GM19099 (cell line): ENCODE data around the gene HIRIP3.

Source experiments
- POLR2A ChIP-seq: IDR thresholded peaks from 3 replicates; pipeline ENCODE4 v1.6.1; 2011; ENCODE audit warnings: low read depth; ENCODE audit not compliant: insufficient read length; ENCODE audit errors: extremely low read depth

Gene HIRIP3

DNA sequence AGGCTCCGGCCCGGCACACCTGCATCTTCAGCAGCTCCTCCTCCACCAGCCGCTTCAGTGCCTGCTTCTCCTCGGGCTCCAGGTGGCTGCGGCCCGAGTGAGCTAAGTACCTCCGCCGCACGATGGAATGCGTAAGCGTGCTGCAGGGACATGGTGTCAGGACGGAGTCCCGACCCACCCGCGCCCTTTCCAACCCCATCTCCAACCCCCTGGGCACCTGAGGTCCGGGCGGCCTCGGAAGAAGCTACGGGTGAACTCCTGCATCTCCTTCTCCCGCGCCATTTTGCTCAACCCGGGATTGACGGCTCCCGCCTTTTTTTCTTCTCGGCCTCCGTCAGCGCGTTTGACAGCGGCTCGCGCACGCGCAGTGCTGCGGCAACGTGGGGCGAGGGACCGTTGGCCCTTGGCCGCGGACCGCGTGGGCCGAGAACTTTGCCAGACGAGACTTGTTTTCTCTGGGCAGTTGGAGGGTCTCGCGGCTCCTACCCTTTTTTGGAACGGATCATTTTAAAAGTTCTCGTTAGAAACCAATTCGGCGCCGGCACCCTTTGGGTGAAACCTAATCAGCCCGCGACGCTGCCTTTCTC, at the start of gene HIRIP3:
Gene HIRIP3 (minus strand): TSS at position 294 of the 587 bp plus-strand sequence. CDS start 12 bp downstream, at position 282.
- peak; percentile 62 for TF ChIP-seq POLR2A

- no peak for TF ChIP-seq POLR2A
Measured at GRCh38 chr16:30041841-30042240, 46.4 kb upstream of the HIRIP3 start.

DNA sequence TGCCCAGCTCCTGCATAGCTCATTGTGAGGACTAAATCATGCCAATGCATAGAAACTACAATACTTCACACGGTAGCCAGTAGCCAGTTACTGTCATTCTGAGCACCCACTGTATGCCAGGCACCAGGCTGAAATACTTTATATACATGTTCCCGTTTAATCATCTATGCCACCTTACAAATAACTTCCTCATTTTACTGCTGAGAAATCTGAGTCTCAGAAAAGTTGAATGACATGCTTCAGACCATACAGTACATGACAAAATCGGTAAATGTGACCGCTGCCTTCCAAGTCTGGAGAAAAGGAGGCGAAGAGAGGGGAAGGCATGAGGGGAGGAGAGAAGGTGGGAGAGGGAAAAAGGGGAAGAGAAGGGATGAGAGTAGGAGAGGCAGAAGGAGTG, 44.8 kb upstream of the HIRIP3 start:
- no peak for TF ChIP-seq POLR2A

- TF ChIP-seq POLR2A = no peak
Measured at GRCh38 chr16:30033270-30033669, 37.9 kb upstream of the HIRIP3 start.

- no peak for TF ChIP-seq POLR2A
Measured at GRCh38 chr16:30032083-30032819, 36.8 kb upstream of the HIRIP3 start.

GRCh38 chr16:30031477-30031918, 36.1 kb upstream of the HIRIP3 start:
- TF ChIP-seq POLR2A = no peak

DNA sequence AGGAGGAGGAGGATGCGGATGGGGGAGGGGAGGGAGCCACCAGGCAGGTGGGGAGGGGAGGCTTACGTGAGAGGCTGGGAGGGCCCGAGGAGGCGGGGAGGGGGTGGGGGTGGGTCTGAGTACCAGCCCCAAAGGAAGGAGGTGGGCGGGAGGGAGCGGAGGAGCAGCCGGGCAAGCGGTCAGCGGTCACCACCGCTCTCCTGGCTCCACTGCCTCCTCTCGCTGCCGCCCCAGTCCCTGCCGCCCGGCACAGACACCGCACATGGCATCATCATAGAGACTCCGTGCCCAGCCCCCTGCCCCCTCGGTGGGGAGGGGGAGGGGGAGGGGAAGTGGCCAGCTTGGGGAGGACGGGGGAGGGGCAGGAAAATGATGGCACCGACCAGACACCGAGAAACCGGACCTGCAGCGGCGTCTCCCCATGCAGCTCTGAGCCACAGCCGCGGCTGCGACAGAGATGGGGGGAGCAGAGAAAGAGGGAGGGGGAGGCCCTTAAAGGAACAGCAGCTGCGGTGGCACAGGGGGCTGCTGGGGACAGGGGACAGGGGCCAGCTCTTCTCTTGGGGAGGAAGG, 35.5 kb upstream of the HIRIP3 start, which contains the start of gene TLCD3B:
Gene TLCD3B (minus strand): TSS at position 431 of the 573 bp plus-strand sequence. CDS start 744 bp downstream, outside the sequence.
- no peak for TF ChIP-seq POLR2A

DNA sequence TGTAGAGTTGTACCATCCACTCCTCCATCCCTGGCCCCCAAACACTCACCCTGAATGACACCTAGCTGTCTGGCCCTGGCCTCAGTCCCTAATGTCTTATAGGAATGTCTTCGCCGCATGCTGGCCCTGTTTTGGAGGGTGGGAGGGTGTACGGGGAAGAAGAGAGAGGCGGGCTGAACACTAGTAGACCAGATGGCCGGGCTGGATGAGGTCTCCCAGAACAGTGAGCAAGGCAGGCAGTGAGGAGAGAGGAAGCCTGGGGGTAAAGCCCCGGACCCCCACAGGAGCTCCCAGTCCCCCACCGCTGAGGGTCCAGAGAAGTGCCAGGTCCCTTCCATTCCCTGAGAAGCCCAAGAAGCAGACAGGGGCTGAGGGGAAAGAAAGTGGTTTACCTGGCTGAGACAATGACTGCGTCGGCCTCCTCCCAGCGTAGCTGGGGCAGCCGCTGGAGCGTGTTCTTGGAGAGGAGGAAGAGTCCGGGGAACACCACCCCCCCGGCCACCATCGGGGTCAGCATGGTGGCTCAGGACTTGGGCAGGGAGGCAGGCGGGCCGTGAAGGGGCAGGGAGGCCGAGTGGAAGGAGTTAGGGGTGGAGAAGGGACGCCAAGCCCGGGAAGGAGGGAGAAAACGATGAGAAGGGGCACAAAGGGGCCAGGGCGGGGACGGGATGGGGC, 34.7 kb upstream of the HIRIP3 start:
- no peak for TF ChIP-seq POLR2A

DNA sequence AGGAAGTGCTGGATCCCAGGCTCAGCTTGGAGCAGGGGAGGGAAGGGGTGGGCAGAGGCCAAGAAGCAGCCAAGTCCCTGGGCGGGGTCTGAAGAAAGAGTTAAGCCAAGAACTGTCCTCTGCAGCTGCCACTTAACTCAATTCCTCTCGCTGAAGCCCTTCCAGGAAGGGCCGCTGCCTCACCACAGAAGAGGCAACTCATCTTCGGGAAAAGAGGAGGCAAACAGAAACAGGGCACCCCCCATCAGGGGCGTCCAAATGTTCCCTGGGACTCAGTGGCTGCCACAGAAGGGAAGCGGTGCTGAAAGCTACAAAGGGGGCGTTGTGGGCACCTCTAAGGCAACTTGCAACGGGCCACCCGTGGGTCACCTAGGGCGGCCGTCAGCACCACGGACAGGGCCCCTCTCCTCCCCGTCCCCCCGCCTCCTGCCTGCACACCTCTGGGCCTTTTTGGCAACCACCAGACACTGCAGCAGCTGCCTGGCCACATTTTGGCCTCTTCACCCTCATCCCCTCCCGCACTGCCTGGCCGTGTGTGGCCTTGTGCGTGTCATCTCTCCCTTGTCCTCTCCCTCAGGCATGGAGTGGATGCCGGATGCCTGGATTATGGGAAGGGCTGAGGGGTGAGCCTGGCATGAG, 33.1 kb upstream of the HIRIP3 start:
- TF ChIP-seq POLR2A = no peak

DNA sequence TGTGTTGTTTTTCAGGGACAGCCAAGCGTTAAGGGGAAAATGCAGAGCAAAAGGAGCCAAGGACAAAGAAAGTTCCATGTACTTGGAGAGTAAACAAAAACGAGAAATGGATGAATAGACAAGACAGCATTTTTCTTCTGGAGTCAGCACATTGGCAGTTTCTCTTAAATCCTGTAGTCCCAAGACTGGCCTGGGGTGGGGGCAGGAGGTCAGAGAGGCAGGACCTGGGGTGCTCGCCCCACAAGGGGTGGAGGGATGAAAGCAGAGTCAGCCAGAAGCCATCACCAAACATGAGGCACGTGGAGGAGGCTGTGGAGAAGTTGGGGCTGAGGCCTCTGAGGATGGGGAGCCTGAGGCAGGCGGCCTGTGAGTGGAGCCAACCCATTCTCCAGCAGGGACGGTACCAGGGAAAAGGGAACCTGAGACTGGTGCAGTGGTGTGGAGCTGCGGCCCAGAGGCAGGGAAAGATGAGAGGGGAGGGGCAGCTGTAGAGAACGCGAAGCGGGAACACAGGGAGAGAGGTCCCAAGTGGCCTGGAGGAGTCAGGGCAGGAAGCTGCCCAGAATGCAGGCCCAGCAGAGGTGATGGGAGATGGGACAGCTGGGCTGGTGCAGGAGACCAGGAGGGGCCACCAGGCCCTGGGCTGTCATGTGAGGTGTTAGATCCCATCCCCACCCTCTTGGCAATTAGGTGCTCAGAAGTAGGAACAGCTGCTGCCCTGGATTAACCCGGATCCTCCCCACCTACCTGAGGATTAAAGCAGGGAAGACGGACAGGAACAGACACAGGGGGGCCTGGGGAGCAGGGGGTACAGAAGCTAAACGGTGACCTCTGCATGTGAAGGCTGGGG, 32.4 kb upstream of the HIRIP3 start:
- TF ChIP-seq POLR2A = no peak

- no peak for TF ChIP-seq POLR2A
Measured at GRCh38 chr16:30026449-30026848, 31.0 kb upstream of the HIRIP3 start.

DNA sequence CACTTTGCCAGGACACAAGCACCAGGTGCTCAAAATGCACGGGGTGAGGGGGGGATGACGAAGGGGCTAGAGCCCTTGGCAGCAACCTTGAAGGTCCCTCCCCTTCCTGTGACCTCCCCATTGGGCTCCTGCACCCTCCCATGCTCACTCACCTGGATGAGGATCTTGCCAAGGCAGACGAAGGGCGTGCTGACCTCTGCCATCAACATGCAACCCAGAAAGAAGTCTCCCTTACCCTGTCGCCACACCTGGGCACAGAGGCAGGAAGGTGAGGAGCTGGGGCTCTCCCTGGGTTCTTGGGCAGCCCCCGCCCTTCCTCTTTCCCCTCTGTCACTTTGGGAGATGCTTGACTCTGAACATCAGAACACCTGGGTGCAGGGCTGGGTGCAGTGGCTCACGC, 30.2 kb upstream of the HIRIP3 start:
- TF ChIP-seq POLR2A = no peak

DNA sequence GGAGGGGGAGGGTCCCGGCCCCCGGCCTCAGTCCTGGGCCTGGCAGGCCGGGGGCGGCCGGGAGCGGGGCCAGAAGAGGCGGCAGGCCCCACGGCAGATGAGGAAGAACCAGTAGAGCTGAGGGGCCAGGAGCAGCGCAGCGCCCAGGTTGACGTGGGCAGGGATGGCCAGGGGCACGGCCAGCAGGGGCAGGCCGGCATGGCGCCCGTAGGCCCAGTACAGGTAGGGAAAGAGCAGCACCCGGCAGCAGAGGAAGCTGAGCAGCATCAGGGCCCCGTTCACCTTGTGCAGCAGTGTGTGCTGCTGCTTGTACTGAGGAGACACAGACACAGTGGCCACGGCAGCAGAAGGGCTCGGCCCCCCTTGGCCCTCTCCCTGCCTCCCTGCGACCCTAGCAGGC, 29.7 kb upstream of the HIRIP3 start:
- TF ChIP-seq POLR2A = no peak

DNA sequence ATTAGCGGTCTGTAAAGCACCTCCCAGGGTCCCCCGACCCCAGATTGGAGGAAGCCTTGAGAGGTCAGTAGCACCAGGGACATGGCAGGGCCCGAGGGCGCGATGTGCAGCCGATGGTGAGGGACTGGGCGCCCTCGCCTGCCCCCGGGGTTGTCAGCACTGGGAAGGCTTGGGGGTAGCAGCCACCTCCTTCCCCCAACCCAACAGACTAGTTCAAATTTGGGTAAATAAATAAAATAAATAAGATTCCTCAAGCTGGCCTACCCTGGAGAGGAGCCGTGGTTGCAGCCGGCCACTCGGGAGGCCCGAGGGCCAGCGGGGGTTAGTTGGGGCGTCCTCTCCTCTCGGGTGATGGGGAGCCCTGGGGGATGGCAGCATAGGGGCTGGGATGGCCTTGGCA, 29.0 kb upstream of the HIRIP3 start:
- no peak for TF ChIP-seq POLR2A
